ENCODE results near the gene TMEM19. TPM values are rescaled to one million over a fixed set of nuclear protein-coding genes. Genes with fewer than 3 reads are reported as not detected.

The TMEM19 gene
- total and polyA plus RNA-seq, 7 donors, result 6.0 to 31.1 (median 18.8) TPM

DNA sequence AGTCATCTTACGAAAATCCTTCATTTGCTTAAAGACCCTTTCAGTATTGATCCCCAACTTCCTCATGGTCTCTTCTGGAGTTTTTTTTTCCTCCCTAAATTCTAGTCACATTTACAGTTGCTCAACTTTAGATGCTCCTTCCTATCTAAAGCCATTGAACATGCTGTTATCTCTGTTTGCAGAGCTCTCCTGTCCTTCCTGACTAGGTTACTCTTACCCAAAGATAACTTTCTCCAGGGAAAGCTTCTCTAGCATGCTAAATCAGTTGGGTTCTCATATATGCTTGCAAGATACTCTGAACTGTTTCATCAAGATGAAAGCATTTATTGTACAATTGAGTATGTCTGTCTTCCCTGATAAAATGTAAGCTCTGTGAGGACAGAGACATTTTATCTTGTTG lies 67.0 kb downstream of the TMEM19 start:
- intact Hi-C loops (cut with DNase I), result loop anchor here (5.0 kb wide), 2 partner anchors 66 to 91 kb away; partner anchors contain the start of genes THAP2 (in 1 of the 2), TMEM19 (in 1 of the 2) and ZFC3H1 (in 1 of the 2)
- no peaks in the 10 kb centered on the region for H3K36me3 ChIP-seq (ENCODE audit: insufficient read depth in 1 of 2, low read depth in 1 of 2)

More for the DNA sequence above, 67.0 kb downstream of the TMEM19 start:
- no peak for ATAC-seq
- peaks cover 8% of the 10 kb centered on the region for H3K4me1 ChIP-seq
- no peak overlapping the region for H3K27ac ChIP-seq
- no peaks in the 10 kb centered on the region for H3K9me3 ChIP-seq
- H3K27me3 ChIP-seq (ENCODE audit: insufficient read depth in 3 of 3, low read length in 2 of 3), result no peaks in the 10 kb centered on the region
- no peak for DNase-seq
- TF ChIP-seq, protein P1, sequence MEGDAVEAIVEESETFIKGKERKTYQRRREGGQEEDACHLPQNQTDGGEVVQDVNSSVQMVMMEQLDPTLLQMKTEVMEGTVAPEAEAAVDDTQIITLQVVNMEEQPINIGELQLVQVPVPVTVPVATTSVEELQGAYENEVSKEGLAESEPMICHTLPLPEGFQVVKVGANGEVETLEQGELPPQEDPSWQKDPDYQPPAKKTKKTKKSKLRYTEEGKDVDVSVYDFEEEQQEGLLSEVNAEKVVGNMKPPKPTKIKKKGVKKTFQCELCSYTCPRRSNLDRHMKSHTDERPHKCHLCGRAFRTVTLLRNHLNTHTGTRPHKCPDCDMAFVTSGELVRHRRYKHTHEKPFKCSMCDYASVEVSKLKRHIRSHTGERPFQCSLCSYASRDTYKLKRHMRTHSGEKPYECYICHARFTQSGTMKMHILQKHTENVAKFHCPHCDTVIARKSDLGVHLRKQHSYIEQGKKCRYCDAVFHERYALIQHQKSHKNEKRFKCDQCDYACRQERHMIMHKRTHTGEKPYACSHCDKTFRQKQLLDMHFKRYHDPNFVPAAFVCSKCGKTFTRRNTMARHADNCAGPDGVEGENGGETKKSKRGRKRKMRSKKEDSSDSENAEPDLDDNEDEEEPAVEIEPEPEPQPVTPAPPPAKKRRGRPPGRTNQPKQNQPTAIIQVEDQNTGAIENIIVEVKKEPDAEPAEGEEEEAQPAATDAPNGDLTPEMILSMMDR (IDR thresholded peaks at IDR 0.05), result no peak
- WGBS, 3 donors, result 77 to 96% (median 91%) methylated on average over 1 of the region's 1 CpG
- H3K4me3 ChIP-seq, result no peak overlapping the region

Other genes with a start within 250 kb of the TMEM19 start
- 1 to 10 TPM; 1.7 to 6.4 (median 4.8) TPM for gene LGR5, start 246.3 kb upstream of the TMEM19 start, total RNA-seq
- 10 to 100 TPM in 1 of 3 donors, 1 to 10 TPM in 1, under 1 TPM in 1; 0.04 to 19.5 (median 8.7) TPM for gene LGR5, start 246.3 kb upstream of the TMEM19 start, polyA plus RNA-seq
- gene ZFC3H1, start 22.2 kb upstream of the TMEM19 start, total RNA-seq, result 10 to 100 TPM in 3 of 4 donors, 1 to 10 TPM in 1; 9.8 to 18.1 (median 15.5) TPM
- 10 to 100 TPM in 1 of 3 donors, 1 to 10 TPM in 2; 5.5 to 15.0 (median 6.0) TPM for gene ZFC3H1, start 22.2 kb upstream of the TMEM19 start, polyA plus RNA-seq
- gene THAP2, start 21.8 kb upstream of the TMEM19 start, total RNA-seq, result 1 to 10 TPM; 3.8 to 7.2 (median 5.5) TPM
- 1 to 10 TPM; 3.3 to 9.8 (median 5.2) TPM for gene THAP2, start 21.8 kb upstream of the TMEM19 start, polyA plus RNA-seq
- gene RAB21, start 68.8 kb downstream of the TMEM19 start, total RNA-seq, result 100 to 1,000 TPM; 152 to 180 (median 167) TPM
- gene RAB21, start 68.8 kb downstream of the TMEM19 start, polyA plus RNA-seq, result 100 to 1,000 TPM in 1 of 3 donors, 10 to 100 TPM in 2; 23.7 to 117 (median 53.6) TPM
- 10 to 100 TPM; 23.3 to 72.0 (median 62.0) TPM for gene TBC1D15, start 153.7 kb downstream of the TMEM19 start, total RNA-seq
- gene TBC1D15, start 153.7 kb downstream of the TMEM19 start, polyA plus RNA-seq, result 100 to 1,000 TPM in 1 of 3 donors, 10 to 100 TPM in 2; 23.5 to 108 (median 55.4) TPM